ENCODE measurements around the gene PPP2R2D.
A peak's percentile ranks its signal among the peaks of the same experiment; 100 is the strongest.

Gene PPP2R2D

DNA sequence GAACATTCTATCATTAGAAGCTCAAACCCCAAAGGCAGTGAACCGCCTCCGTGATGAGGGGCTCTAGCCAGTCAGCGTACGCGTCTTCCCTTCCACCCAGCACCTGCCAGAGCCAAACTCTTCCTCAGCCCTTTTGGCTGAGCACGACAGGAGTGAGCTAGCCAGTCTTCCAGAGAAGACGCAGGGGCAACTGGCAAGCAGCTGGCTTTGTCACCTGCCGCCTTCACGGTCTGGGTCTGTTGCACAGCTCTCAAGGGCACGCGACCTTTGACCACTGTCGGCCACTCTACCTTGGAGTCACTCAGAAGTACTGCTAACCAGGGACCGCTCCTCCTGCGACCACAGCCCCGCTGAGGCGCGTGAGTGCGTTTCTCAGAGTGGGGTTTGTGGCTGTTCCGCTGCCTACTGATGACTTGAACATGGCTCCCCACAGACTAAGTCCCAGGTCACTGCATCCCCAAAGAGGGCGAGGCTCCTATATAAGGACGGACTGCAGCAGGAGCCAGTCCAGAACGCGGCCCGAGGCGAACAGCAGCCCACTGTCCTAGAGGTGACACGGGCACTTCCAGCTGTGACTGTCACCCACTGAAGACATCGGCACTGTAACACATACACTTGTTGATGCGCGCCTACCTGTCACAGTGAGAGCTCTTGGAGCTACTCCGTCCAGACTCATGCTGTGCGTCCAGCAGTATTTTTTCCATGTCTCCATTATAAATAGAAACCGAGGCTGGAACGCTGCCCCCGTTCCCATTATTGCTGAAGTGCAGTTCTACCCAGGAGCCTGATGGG, 72.5 kb downstream of the PPP2R2D start:
- peak overlapping the region; percentile 70 for H3K27ac ChIP-seq
- TF ChIP-seq, protein P1, sequence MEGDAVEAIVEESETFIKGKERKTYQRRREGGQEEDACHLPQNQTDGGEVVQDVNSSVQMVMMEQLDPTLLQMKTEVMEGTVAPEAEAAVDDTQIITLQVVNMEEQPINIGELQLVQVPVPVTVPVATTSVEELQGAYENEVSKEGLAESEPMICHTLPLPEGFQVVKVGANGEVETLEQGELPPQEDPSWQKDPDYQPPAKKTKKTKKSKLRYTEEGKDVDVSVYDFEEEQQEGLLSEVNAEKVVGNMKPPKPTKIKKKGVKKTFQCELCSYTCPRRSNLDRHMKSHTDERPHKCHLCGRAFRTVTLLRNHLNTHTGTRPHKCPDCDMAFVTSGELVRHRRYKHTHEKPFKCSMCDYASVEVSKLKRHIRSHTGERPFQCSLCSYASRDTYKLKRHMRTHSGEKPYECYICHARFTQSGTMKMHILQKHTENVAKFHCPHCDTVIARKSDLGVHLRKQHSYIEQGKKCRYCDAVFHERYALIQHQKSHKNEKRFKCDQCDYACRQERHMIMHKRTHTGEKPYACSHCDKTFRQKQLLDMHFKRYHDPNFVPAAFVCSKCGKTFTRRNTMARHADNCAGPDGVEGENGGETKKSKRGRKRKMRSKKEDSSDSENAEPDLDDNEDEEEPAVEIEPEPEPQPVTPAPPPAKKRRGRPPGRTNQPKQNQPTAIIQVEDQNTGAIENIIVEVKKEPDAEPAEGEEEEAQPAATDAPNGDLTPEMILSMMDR (conservative IDR thresholded peaks at IDR 0.05), result no peak

DNA sequence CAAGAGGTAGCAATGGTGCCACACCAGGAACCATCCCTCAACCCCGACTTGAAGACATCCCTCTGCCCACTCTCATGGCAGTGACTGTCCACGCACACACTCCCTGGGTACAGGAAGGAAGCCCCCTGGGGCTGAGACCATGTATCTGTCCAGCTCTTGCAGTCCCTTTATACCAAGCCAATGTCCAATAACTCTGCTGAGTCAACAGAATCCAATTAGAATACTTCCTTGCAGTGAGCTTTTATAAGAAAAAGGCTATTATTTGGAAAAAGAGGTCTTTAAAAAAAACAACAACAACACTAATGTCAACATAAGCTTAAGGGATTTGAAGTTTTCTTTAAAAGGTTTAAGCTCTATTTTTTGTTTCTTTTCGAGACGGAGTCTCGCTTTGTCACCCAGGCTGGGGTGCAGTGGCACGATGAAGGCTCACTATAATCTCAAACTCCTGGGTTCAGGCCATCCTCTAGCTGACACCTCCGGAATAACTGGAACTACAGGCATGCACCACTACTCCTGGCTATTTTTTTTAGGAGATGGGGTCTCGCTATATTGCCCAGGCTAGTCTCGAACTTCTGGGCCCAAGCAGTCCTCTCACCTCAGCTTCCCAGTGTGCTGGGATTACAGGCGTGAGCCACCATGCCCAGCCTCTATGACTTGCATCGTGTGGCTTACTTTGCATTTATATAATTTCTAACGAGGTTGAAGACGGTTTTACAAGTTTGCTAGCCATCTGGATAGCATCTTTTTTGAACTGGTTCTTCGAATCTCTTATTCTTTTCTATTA, 73.4 kb downstream of the PPP2R2D start:
- peak overlapping the region; percentile 70 for H3K27ac ChIP-seq
- TF ChIP-seq, protein P1 (conservative IDR thresholded peaks at IDR 0.05), result no peak

DNA sequence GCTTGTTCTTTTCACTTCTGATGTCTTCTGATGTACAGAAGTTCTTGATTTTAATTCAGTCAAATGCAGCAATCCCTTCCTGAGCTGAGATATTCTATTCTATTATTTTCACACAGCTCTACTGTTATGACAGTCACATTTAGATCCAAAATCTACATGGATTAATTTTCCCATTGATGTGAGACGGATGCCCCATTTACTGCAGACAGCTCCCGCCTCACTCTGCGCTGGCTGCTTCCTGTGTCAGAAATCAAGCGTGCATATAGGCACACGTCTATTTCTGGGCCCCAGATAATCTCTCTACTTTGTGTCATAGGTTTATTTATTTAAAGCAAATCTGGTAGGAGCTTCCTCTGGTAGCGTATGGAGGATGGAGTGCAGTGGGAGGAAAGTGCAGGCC, 74.2 kb downstream of the PPP2R2D start:
- no peak overlapping the region for H3K27ac ChIP-seq
- TF ChIP-seq, protein P1 (conservative IDR thresholded peaks at IDR 0.05), result no peak

DNA sequence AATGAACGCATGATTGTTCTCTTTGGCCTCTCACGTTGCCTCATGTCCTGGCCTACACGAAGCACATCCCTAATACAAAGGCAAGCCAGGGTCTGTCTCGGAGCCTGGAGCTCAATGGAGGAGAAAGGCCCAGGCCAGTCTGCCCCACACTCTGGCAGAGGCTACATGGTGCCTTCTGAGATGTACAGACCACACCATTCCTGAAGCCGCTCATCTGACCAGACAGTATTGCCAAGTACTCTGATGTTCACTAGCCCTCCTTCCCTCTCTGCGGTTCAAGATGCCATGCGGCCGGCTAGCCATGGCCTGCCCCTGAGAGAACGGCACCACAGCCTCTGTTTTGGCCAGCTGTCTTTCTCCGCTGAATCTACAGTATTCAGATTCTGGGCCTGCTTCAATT, 75.0 kb downstream of the PPP2R2D start:
- TF ChIP-seq, protein P1 (conservative IDR thresholded peaks at IDR 0.05), result no peak
- peak overlapping the region; percentile 8; the same call in 1 of the 2 replicates for H3K27ac ChIP-seq

DNA sequence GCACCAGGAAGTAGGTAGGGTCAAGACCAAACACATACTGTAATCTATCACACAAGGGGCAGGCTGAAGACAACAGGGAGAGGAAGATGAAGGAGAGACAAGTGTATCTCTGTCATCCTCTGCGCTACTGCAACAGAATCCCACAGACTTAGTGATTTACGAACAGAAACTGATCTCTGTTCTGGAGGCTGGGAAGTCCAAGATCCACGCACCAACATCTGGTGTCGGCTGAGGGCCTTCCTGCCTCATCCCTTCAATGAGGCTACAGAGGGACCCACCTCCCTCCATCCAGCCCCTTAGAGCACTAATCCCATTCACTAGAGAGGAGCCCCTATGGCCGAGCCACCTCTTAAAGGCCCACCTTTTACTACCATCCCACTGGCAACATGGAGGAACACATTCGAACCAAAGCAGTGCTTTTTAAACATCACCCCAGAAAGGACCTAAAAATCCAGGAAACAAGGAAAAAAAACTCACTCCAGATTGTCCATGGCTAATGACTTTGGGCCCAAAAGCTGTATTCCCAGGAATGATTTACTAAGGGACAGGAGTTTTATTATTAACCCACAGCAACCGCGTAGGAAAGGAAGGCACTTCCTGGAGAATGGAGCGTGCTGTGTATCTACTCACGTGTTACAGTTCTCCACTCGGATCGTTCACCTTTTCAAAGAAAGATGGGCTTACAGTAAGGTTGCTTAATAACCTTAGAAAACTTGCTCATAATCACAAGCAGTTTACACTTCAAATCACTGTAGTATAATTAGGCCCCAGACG, 76.7 kb downstream of the PPP2R2D start:
- TF ChIP-seq, protein P1 (conservative IDR thresholded peaks at IDR 0.05), result no peak
- H3K27ac ChIP-seq, result peak overlapping the region; percentile 82

DNA sequence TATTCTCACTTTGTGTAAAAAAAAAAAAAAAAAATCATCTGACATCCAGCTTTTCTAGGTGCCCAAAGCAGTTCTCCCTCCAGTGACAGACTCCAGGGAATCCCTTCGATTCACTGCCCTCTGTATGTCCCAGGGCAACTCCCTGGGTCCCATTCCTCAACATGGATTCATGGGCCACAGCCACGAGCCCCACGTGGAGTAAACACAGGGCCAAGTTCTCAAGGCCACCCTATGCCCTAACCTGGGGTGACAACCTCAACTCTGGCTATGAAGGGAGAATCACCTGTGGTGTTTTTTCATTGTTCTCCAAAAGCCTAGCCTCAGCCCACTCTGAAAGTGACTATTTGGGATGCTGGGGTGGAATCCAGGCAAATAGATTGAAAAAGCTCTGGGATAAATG, 77.6 kb downstream of the PPP2R2D start:
- TF ChIP-seq, protein P1 (conservative IDR thresholded peaks at IDR 0.05), result no peak
- H3K27ac ChIP-seq, result peak overlapping the region; percentile 82

DNA sequence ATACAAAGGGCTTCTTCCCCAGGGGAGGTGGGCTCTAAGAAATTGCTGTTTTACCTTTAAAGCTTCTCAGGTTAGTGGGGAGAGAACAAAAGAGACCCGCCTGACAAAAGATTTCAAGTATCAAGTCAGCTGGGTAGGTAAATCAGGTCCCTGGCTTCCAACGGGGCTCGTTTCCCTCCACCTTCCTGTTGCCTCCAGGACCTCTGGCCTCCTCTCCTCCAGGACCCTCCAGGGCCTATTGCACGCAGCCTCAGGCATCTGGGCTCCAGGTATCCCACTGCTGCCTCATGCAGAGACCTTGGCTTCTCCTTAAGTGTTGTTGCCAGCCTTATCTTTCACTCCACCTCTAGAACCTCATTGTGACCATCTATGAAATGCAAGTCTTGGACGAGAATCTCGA, 78.0 kb downstream of the PPP2R2D start:
- peak overlapping the region; percentile 82 for H3K27ac ChIP-seq
- TF ChIP-seq, protein P1 (conservative IDR thresholded peaks at IDR 0.05), result no peak

Measured in VCaP (cell line).